ENCODE results near the gene GNAQ.
A peak's percentile ranks its signal among the peaks of the same experiment; 100 is the strongest.
"Not testable (repeated sequence)": the region's sequence is repeated elsewhere in the genome, so short reads cannot be mapped to it uniquely, and the experiment has no call there.

The GNAQ gene

DNA sequence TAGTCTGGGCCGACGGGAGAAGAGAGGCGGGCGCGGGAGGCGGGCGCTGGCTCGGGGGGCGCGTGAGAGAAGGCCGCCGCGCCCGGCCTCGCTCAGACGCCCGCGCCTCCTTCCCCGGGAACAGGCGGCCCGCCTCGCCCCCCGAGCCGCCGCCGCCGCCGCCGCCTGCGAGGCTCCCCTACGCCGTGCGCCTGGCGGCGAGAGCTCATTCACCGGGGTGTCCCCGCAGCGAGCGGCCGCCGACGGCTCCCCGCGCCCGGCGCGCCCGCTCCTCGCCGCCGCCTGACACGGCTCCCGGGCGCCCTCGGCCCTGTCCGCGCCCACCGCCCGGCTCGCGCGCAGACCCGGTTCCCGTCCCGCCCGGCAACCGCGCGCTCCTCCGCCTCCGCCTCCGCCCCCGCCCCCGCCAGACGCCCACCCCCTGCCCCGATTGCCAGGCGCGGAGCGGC, at the start of gene GNAQ:
GNAQ (minus strand) TSS at position 368 of the 449 bp plus-strand sequence. CDS start 576 bp downstream, outside the sequence.
- ATAC-seq, result peak; percentile 41
- Mint-ChIP-seq H3K9me3 (no peaks in the 10 kb centered on the region), H3K4me3 (peak within 1 kb of the TSS; percentile 78), H3K27me3 (peaks cover 72% of the 10 kb centered on the region), H3K36me3 (no peaks in the 10 kb centered on the region), H3K4me1 (peaks cover 21% of the 10 kb centered on the region), H3K27ac (no peak within 1 kb of the TSS)

DNA sequence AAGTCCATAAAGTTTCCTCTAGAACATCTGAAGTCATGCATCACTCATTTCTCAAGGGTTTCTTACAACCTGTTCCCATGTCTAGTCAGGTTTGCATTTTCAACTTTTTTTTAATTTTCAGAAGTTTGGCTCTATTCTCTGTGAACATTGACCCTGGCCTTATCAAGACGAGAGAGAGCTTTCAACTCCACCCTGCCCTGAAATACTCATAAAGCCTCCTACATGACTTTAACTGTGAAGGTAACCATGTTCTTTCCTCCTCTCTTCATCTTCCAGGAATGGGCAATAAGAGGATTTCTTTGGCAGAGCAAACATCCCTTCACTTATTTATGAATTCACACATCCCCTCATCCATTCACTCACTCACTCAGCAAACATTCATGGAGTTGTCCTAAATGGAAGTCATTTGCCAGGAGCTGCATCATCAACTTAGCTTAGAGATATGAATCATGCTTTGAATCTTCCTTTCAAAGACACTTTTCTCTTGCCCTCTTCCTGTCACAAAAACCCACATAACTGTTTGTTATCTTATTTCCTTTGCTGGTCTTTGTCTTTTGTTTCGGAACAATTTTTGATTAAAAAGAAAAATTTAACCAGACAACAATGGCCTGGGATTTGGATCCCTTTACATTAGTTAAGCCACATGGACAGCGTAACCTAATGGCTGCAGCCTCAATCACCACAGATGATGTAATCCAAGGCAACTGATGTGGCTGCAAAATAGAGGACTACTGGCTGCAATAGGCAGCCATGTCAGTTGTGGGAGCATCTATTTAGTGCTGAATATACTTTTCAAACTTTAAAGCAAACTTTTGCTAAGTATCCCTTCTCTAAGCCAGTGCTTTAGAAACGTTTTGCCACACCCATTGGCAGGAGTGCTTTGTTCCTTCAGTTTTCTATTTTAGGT, 43.0 kb upstream of the GNAQ start:
- Mint-ChIP-seq H3K4me1 (no peaks in the 10 kb centered on the region), H3K27ac (no peak overlapping the region), H3K4me3 (no peak overlapping the region), H3K36me3 (peaks cover 8% of the 10 kb centered on the region), H3K27me3 (peaks cover 69% of the 10 kb centered on the region), H3K9me3 (peaks cover 11% of the 10 kb centered on the region)
- no peak for ATAC-seq

DNA sequence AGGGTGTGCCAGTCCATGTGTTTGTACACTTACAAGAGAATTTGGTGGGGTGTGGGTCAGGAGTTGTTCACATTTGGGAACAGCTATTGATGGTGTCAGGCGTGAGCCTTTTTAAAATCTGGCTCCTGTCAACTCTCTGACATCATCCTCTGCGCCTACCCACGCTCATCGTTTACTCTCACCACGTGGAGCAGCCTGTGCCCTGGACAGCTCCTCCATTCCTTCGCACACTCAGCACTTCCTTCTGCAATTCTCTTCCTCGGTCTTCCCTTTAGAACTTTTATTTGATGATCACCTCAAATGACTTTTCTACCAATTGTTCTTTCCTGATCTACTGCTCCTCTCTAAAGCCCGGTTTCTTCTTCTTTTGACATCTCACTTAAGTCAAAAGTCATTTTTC, 42.1 kb upstream of the GNAQ start:
- no peak overlapping the region for H3K27ac Mint-ChIP-seq
- no peaks in the 10 kb centered on the region for H3K4me1 Mint-ChIP-seq
- peaks cover 60% of the 10 kb centered on the region for H3K27me3 Mint-ChIP-seq

DNA sequence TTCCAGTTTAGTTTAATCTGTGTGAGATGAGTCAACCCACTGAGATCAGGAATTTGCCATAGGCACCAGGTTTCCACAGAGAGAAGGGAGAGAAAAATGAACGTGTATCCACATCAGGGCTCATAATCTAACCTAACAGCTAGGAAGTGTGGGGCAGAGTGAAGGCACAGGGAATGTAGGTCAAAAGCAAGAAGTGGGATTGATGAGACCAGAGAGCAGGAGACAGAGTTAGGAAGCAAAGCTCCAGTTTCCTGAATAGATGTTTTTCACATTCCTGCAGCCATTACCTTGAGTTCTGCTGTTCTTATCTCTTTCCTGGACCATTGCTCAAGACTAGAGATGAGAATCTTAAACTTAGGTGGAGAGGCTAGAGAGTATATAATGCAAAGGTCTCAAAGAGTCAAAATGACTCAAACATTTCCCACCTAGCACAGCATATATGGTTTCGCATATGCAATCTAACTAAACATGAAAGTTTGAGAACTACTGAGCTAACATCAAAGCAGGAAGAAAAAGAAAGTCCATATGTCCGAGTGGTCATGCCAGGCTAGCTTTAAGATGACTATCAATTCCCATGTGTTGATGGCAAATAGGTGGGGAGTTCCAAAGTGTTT, 41.1 kb upstream of the GNAQ start:
- Mint-ChIP-seq H3K4me3 (no peak overlapping the region), H3K4me1 (no peaks in the 10 kb centered on the region), H3K27me3 (peaks cover 51% of the 10 kb centered on the region), H3K27ac (no peak overlapping the region), H3K9me3 (peaks cover 3% of the 10 kb centered on the region), H3K36me3 (peaks cover 2% of the 10 kb centered on the region)
- ATAC-seq, result no peak

More for the DNA sequence above, 42.1 kb upstream of the GNAQ start:
- peaks cover 8% of the 10 kb centered on the region for H3K36me3 Mint-ChIP-seq
- no peak overlapping the region for H3K4me3 Mint-ChIP-seq
- ATAC-seq, result no peak
- peaks cover 9% of the 10 kb centered on the region for H3K9me3 Mint-ChIP-seq

DNA sequence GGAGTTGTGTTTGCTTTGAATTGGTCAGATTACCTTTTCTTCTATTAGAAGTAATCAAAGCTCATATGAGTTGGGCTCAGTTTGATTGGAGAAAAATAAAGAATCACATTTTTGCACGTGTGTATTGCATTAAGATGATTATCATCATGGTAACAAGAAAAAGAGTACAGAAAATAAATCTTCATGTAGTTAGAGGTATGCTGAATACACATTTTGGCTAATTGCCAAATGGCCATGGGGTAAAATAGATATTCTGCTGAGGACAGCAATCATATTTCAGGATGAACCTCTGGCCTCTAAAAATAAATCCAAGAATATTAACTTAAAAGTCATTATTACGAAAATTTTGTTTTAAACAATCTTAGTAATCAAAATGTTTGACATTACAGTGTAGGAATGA, 38.9 kb upstream of the GNAQ start:
- Mint-ChIP-seq H3K27me3 (peaks cover 50% of the 10 kb centered on the region), H3K36me3 (no peaks in the 10 kb centered on the region), H3K9me3 (peaks cover 11% of the 10 kb centered on the region), H3K4me1 (no peaks in the 10 kb centered on the region), H3K27ac (no peak overlapping the region), H3K4me3 (no peak overlapping the region)
- no peak for ATAC-seq

DNA sequence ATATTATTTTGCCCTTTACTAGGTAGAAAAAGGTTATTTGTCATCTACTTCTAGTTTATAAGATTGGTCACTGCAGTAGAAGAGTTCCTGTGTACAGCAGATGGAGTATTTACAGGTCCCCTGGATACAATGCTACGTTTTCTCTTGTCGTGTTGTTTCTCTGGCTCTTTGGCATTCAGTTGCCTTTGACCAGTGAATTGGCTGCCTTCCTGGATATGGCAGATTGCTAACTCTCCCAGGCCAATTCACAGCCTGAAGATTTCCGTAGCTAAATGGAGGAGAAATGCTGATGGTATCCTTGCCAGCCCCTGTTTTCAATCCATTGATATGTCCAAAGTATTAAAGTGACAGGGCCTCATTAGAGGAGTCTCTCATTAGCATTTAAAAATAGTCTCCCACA, 32.5 kb upstream of the GNAQ start:
- H3K4me3 Mint-ChIP-seq, result no peak overlapping the region
- H3K36me3 Mint-ChIP-seq, result no peaks in the 10 kb centered on the region
- no peak overlapping the region for H3K27ac Mint-ChIP-seq
- peaks cover 18% of the 10 kb centered on the region for H3K27me3 Mint-ChIP-seq
- H3K9me3 Mint-ChIP-seq, result peaks cover 16% of the 10 kb centered on the region
- no peak for ATAC-seq
- H3K4me1 Mint-ChIP-seq, result no peaks in the 10 kb centered on the region

DNA sequence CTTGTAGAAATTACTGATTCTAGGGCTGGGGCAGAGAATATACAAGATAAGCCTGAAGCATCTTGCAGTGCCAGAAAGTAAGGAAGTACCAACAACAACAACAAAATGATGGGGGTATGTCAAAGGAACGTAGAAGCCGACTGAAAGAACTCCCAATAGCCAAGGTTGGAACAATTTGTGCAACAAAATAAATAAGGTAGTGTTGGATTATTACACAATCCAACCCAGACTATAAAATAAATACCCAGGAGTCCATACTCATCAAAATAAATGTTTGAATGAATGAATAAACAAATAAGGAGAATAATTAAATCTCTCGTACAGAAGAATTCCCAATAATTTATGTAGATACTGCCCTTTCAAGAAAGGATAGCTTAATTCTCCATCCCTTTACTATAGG, 31.1 kb upstream of the GNAQ start:
- peaks cover 22% of the 10 kb centered on the region for H3K9me3 Mint-ChIP-seq
- H3K27me3 Mint-ChIP-seq, result peaks cover 17% of the 10 kb centered on the region
- no peak overlapping the region for H3K27ac Mint-ChIP-seq
- H3K4me1 Mint-ChIP-seq, result no peaks in the 10 kb centered on the region
- no peak overlapping the region for H3K4me3 Mint-ChIP-seq
- no peak for ATAC-seq
- H3K36me3 Mint-ChIP-seq, result no peaks in the 10 kb centered on the region

DNA sequence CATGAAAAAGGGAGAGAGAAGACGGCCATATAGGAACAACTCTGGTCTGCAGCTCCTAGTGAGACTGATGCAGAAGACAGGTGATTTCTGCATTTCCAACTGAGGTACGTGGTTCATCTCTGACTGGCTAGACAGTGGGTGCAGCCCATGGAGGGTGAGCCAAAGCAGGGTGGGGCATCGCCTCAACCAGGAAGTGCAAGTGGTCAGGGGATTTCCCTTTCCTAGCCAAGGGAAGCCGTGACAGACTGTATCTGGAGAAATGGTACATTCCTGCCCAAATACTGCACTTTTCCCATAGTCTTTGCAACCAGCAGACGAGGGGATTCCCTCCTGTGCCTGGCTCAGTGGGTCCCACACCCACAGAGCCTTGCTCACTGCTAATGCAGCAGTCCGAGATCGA, 22.6 kb upstream of the GNAQ start:
- peaks cover 11% of the 10 kb centered on the region for H3K4me1 Mint-ChIP-seq
- ATAC-seq, result not testable (repeated sequence)

DNA sequence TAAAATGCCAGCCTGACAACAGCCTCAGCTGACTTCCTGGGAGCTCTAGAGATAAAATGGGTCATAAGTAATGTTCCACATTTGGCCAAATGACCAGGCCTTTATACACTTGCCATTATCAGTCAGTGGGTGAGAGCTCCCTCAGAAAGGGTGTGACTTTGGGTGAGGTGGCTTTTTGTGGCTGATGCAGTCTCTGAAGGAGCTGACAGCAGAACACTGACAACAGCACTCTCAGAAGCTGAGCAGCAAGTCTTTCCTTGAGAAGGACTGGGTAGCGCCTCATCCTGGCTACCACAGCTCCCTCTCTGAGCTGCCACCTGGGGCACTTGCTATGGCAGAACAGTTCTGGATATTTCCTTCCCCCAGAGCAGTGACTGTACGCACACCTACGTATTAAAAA, 22.0 kb upstream of the GNAQ start:
- ATAC-seq, result no peak
- Mint-ChIP-seq H3K27ac (no peak overlapping the region), H3K27me3 (peaks cover 62% of the 10 kb centered on the region), H3K9me3 (peaks cover 16% of the 10 kb centered on the region), H3K4me3 (no peak overlapping the region), H3K36me3 (no peaks in the 10 kb centered on the region), H3K4me1 (peaks cover 11% of the 10 kb centered on the region)

More for the DNA sequence above, 22.6 kb upstream of the GNAQ start:
- H3K27me3 Mint-ChIP-seq, result peaks cover 56% of the 10 kb centered on the region
- peaks cover 18% of the 10 kb centered on the region for H3K9me3 Mint-ChIP-seq
- not testable (repeated sequence) for H3K27ac Mint-ChIP-seq, H3K4me3 Mint-ChIP-seq, H3K36me3 Mint-ChIP-seq

DNA sequence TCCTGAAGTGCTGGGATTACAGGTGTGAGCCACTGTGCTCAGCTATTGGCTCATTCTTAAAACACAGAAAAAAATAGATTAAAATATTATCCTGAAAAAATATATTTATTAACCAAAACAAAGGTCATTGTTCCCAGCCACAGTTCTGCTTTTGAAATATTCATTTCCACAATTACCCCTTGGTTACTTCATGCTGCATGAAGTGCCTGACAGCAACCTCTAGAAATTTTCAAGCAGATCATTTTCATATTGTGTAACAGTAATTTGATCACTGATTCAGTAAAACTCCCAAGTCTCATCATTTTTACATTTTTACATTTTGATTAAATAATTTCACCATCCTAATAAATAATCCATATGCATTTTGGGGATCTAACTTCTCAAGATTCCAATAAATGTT, 18.8 kb upstream of the GNAQ start:
- Mint-ChIP-seq H3K36me3 (no peaks in the 10 kb centered on the region), H3K4me3 (no peak overlapping the region), H3K27ac (no peak overlapping the region), H3K4me1 (peaks cover 11% of the 10 kb centered on the region), H3K27me3 (peaks cover 51% of the 10 kb centered on the region), H3K9me3 (peaks cover 5% of the 10 kb centered on the region)
- ATAC-seq, result no peak

DNA sequence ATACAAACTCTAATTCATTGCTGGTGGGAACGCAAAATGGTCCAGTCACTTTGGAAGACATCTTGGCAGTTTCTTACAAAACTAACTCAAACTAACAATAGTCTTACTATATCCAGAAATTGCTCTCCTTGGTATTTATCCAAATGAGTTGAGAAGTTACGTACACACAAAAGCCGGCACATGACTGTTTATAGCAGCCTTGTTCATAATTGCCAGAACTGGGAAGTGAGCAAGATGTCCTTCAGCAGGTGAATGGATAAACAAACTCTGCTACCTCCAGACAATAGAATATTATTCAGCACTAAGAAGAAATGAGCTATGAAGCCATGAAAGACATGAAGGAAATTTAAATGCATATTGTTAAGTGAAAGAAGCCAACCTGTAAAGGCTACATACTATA, 17.9 kb upstream of the GNAQ start:
- Mint-ChIP-seq H3K27ac (no peak overlapping the region), H3K4me1 (peaks cover 11% of the 10 kb centered on the region), H3K9me3 (peaks cover 3% of the 10 kb centered on the region), H3K4me3 (no peak overlapping the region), H3K27me3 (peaks cover 49% of the 10 kb centered on the region), H3K36me3 (no peaks in the 10 kb centered on the region)
- ATAC-seq, result no peak

GRCh38 chr9:78047106-78047505, 15.5 kb upstream of the GNAQ start:
- ATAC-seq, result no peak
- Mint-ChIP-seq H3K36me3 (no peaks in the 10 kb centered on the region), H3K27me3 (peaks cover 42% of the 10 kb centered on the region), H3K4me3 (no peak overlapping the region), H3K9me3 (no peaks in the 10 kb centered on the region), H3K27ac (no peak overlapping the region), H3K4me1 (no peaks in the 10 kb centered on the region)

GRCh38 chr9:78046112-78046511, 14.5 kb upstream of the GNAQ start:
- H3K9me3 Mint-ChIP-seq, result no peaks in the 10 kb centered on the region
- no peaks in the 10 kb centered on the region for H3K36me3 Mint-ChIP-seq
- ATAC-seq, result no peak
- H3K27me3 Mint-ChIP-seq, result peaks cover 48% of the 10 kb centered on the region
- H3K4me3 Mint-ChIP-seq, result no peak overlapping the region
- no peak overlapping the region for H3K27ac Mint-ChIP-seq
- no peaks in the 10 kb centered on the region for H3K4me1 Mint-ChIP-seq

DNA sequence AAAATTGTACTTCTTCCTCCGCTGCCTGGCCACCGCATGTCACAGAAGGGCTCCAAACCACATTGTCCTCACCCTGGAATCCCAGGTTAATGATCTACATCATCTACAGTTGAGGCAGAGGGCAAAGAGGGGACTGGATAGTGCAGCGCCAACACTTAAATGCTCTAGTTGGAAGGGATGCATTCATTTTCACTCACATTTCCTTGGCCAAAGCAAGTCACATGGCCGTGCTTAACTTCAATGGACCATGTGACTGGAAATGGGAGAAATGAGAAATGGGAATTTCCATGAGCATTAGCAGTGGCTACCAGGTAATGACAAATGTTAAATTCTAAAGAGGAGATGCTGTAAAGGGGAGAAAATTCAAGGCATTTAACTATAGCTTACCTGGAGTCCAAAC, 13.3 kb upstream of the GNAQ start:
- no peaks in the 10 kb centered on the region for H3K36me3 Mint-ChIP-seq
- no peaks in the 10 kb centered on the region for H3K4me1 Mint-ChIP-seq
- no peak overlapping the region for H3K4me3 Mint-ChIP-seq
- no peak overlapping the region for H3K27ac Mint-ChIP-seq
- no peaks in the 10 kb centered on the region for H3K9me3 Mint-ChIP-seq
- no peak for ATAC-seq
- peaks cover 60% of the 10 kb centered on the region for H3K27me3 Mint-ChIP-seq

DNA sequence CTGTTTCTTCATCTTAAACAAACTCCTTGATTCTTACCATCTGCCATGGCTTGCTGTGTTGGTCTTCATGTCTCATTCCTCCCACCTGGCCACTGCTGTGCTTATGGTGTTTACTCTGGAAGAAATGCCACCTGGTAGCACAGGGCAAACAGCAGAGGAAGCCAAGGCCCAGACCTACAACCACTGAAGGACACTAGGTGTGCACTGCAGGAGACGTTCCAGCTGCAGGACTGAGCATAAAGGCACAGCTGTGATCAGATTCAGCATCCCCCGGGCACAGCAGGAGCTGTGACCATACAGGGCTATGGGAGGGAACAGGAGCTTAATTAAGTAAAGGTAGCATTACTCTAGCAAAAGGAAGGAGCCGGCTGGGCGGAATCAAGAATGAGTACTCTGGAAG, 12.6 kb upstream of the GNAQ start:
- H3K4me3 Mint-ChIP-seq, result no peak overlapping the region
- no peak for ATAC-seq
- H3K36me3 Mint-ChIP-seq, result no peaks in the 10 kb centered on the region
- no peaks in the 10 kb centered on the region for H3K4me1 Mint-ChIP-seq
- no peak overlapping the region for H3K27ac Mint-ChIP-seq
- H3K9me3 Mint-ChIP-seq, result no peaks in the 10 kb centered on the region
- H3K27me3 Mint-ChIP-seq, result peaks cover 64% of the 10 kb centered on the region

DNA sequence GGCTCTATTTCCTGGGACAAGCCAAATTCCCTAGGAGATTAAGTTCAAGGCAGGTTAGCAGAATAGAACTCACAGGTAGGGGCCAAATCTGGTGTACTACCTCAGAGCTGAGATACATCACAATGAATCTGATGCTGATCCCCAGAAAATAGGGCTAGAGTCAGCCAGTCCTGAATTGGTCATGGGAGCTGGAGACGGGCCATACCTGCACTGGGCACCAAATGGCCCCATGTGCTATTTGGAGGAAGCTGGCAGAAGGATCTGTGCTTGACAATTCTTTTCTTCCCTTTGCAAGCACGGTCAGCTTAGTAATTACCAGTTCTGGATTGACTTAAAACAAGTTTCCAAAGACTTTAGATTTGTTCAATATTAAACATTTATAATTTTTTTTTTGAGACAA, 10.4 kb upstream of the GNAQ start:
- Mint-ChIP-seq H3K4me1 (no peaks in the 10 kb centered on the region), H3K9me3 (no peaks in the 10 kb centered on the region), H3K4me3 (no peak overlapping the region), H3K36me3 (no peaks in the 10 kb centered on the region), H3K27ac (no peak overlapping the region), H3K27me3 (peaks cover 63% of the 10 kb centered on the region)
- ATAC-seq, result no peak

All from stimulated activated memory B cell treated with anti-CD40 and anti-IgM and Interleukin-4, amounts not matched to agents 10 μg/mL and 1 μg/mL and 100 μg/mL, for 72 hours (primary cell).